ENCODE measurements around the gene SLC12A9. TPM values are rescaled to one million over a fixed set of nuclear protein-coding genes. Genes with fewer than 3 reads are reported as not detected.

SLC12A9 gene
- total and polyA plus RNA-seq, 2 of the 4 experiments (the other 2 are of a cell fraction) = 4.5 to 16.2 TPM

DNA sequence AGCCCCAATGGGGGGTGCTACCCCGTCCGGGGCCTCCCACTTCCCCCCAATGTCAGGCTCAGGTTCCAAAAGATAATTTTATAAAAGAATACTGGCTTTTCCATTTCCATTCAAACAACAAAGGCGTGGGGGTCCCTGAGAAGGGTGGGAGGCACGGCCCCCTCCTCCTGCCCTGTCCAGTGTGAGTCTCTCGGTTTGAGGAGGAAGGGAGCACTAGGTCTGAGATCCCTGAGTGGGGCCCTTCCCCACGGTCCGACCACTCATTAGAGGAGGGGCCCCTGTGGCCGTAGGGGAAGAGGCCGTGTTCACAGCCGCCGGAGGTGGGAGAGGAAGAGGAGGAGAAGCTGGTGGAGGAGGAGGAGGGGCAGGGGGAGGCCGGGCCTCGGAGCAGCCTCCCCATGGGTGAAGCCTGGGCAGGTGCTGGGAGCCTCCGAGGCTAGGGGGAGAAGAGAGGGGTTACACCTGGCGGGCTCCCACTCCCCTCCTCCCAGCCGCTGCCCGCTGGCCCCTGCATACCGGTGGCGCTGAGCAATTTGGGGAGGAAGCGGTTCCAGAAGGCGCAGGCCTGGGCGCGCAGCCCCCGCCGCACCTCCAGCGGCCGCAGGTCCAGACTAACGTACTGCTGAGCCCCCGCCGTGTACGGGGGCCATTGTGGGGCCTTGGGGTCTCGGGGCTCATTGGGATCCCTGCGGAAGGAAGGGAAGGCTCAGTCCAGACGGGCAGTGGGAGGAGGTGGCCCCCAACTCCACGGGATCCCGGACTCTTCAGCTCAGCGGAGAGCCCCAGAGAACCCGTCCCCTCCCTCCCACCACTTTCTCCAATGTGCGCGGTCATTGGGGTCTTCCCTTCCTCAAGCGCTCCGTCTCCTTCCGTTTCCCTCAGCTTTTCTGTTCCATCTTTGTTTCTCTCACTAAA is 38.4 kb downstream of the SLC12A9 start (continued):
- TF ChIP-seq, protein P1, sequence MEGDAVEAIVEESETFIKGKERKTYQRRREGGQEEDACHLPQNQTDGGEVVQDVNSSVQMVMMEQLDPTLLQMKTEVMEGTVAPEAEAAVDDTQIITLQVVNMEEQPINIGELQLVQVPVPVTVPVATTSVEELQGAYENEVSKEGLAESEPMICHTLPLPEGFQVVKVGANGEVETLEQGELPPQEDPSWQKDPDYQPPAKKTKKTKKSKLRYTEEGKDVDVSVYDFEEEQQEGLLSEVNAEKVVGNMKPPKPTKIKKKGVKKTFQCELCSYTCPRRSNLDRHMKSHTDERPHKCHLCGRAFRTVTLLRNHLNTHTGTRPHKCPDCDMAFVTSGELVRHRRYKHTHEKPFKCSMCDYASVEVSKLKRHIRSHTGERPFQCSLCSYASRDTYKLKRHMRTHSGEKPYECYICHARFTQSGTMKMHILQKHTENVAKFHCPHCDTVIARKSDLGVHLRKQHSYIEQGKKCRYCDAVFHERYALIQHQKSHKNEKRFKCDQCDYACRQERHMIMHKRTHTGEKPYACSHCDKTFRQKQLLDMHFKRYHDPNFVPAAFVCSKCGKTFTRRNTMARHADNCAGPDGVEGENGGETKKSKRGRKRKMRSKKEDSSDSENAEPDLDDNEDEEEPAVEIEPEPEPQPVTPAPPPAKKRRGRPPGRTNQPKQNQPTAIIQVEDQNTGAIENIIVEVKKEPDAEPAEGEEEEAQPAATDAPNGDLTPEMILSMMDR (conservative IDR thresholded peaks at IDR 0.05; ENCODE audit: low read depth, low read length) = no peak
- no peak for TF ChIP-seq FOS (IDR thresholded peaks at IDR 0.05; ENCODE audit: low read depth, low read length)

Data from IMR-90 (cell line).